COR-L47 (cell line): ENCODE measurements around the gene FRRS1.

Experiments used
- DNase-seq: peaks from one replicate; lab custom pipeline; 2025; lab: John Stamatoyannopoulos, UW

FRRS1 gene

GRCh38 chr1:99675994-99676393 is 90.4 kb downstream of the FRRS1 start:
- no peak for DNase-seq

- no peak for DNase-seq
Measured at GRCh38 chr1:99675292-99675691, 91.1 kb downstream of the FRRS1 start.

- no peak for DNase-seq
Measured at GRCh38 chr1:99674115-99675064, 92.0 kb downstream of the FRRS1 start.

- DNase-seq, result no peak
Measured at GRCh38 chr1:99673315-99673714, 93.1 kb downstream of the FRRS1 start.

- no peak for DNase-seq
Measured at GRCh38 chr1:99672530-99673213, 93.8 kb downstream of the FRRS1 start.

- no peak for DNase-seq
Measured at GRCh38 chr1:99672038-99672437, 94.4 kb downstream of the FRRS1 start.

GRCh38 chr1:99670583-99670982 is 95.9 kb downstream of the FRRS1 start:
- no peak for DNase-seq

GRCh38 chr1:99669821-99670220 is 96.6 kb downstream of the FRRS1 start:
- DNase-seq, result no peak

GRCh38 chr1:99669376-99669775 is 97.1 kb downstream of the FRRS1 start:
- DNase-seq, result no peak

- no peak for DNase-seq
Measured at GRCh38 chr1:99665212-99665611, 101.2 kb downstream of the FRRS1 start.

- DNase-seq, result no peak
Measured at GRCh38 chr1:99663501-99663900, 102.9 kb downstream of the FRRS1 start.

GRCh38 chr1:99662539-99663080 is 103.8 kb downstream of the FRRS1 start:
- DNase-seq, result no peak

- no peak for DNase-seq
Measured at GRCh38 chr1:99661780-99662179, 104.7 kb downstream of the FRRS1 start.

- DNase-seq, result no peak
Measured at GRCh38 chr1:99660496-99660895, 105.9 kb downstream of the FRRS1 start.

- DNase-seq, result no peak
Measured at GRCh38 chr1:99659755-99660210, 106.7 kb downstream of the FRRS1 start.
